TTC549 (cell line): ENCODE measurements around the gene SNX22.

Experiments used
- FAIRE-seq: peaks from 2 replicates; lab custom pipeline; 2012; peaks lifted over from hg19 to GRCh38; lab: Jason Lieb, UNC

SNX22 gene

GRCh38 chr15:64156652-64157331 lies 5.3 kb downstream of the SNX22 start:
- FAIRE-seq: no peak

GRCh38 chr15:64157599-64158125 lies 6.1 kb downstream of the SNX22 start:
- FAIRE-seq: no peak

- no peak for FAIRE-seq
These were observed 7.0 kb downstream of the SNX22 start for GRCh38 chr15:64158363-64159134.

- no peak for FAIRE-seq
These were observed 10.4 kb downstream of the SNX22 start for GRCh38 chr15:64161688-64162477.

GRCh38 chr15:64162478-64162868 lies 10.9 kb downstream of the SNX22 start:
- FAIRE-seq: no peak

- FAIRE-seq: no peak
These were observed 11.5 kb downstream of the SNX22 start, which contains the start of gene PPIB for GRCh38 chr15:64162869-64163658. PPIB (minus strand) TSS chr15:64163022; CDS start chr15:64162986, 36 bp downstream.

GRCh38 chr15:64163659-64164362 lies 12.3 kb downstream of the SNX22 start:
- FAIRE-seq: no peak

- FAIRE-seq: no peak
These were observed 12.9 kb downstream of the SNX22 start for GRCh38 chr15:64164436-64164835.

- FAIRE-seq: no peak
These were observed 14.8 kb downstream of the SNX22 start for GRCh38 chr15:64166102-64166890.

GRCh38 chr15:64180235-64180824 lies 28.8 kb downstream of the SNX22 start:
- no peak for FAIRE-seq

GRCh38 chr15:64182859-64183370 lies 31.4 kb downstream of the SNX22 start:
- no peak for FAIRE-seq

GRCh38 chr15:64185146-64185911 lies 33.8 kb downstream of the SNX22 start:
- FAIRE-seq: no peak

GRCh38 chr15:64187396-64188191 lies 36.1 kb downstream of the SNX22 start:
- no peak for FAIRE-seq

GRCh38 chr15:64191971-64192830 lies 40.7 kb downstream of the SNX22 start:
- no peak for FAIRE-seq

GRCh38 chr15:64193971-64194370 lies 42.4 kb downstream of the SNX22 start:
- FAIRE-seq: no peak

GRCh38 chr15:64197425-64197824 lies 45.9 kb downstream of the SNX22 start:
- FAIRE-seq: no peak

- no peak for FAIRE-seq
These were observed 53.7 kb downstream of the SNX22 start for GRCh38 chr15:64205202-64205601.
